ENCODE data around the gene CA7. TPM values are rescaled to one million over a fixed set of nuclear protein-coding genes. Genes with fewer than 3 reads are reported as not detected.

The CA7 gene
- total and polyA plus RNA-seq, 2 donors (not counting 1 experiment from before 2014, with no cell fraction given): not detected

GRCh38 chr16:66846266-66846665 lies 2.1 kb downstream of the CA7 start:
- Histone ChIP-seq H3K4me3 (replicated peaks in 1 of 4; ENCODE audit: control extremely low read depth in 1 of 4, insufficient read depth in 1 of 4, low read depth in 3 of 4, low read length in 4 of 4) (no peak overlapping the region), H4K20me1 (ENCODE audit: control insufficient read depth, extremely low read depth, insufficient read depth, low read length) (no peaks in the 10 kb centered on the region), H3K36me3 (ENCODE audit: control insufficient read depth, insufficient read depth, low read length) (no peaks in the 10 kb centered on the region), H3K27ac (ENCODE audit: insufficient read depth, low read length) (no peak overlapping the region), H3K79me2 (ENCODE audit: control insufficient read depth, insufficient read depth, low read length) (no peaks in the 10 kb centered on the region), H3K27me3 (ENCODE audit: control insufficient read depth, insufficient read depth, low read length) (peaks cover 45% of the 10 kb centered on the region), H3K4me2 (ENCODE audit: extremely low read depth, insufficient read depth, low read length) (no peak overlapping the region), H2AFZ (ENCODE audit: low read length) (no peak overlapping the region), H3K4me1 (ENCODE audit: control insufficient read depth, extremely low read depth, insufficient read depth, low read length) (no peaks in the 10 kb centered on the region), H3K9ac (ENCODE audit: insufficient read depth, low read length) (no peak overlapping the region), H3K9me3 (ENCODE audit: control insufficient read depth, insufficient read depth, low read depth, low read length) (no peaks in the 10 kb centered on the region)
- no peak for DNase-seq (ENCODE audit: low read depth in 2 of 2)
- TF ChIP-seq EZH2 (IDR thresholded peaks at IDR 0.05; ENCODE audit: low read length, missing control alignments): no peak
- TF ChIP-seq CTCF (conservative IDR thresholded peaks at IDR 0.05 in 1 of 2, IDR thresholded peaks at IDR 0.05 in 1 of 2; ENCODE audit: low read depth in 1 of 2, low read length in 2 of 2): no peak

GRCh38 chr16:66846831-66847230 lies 2.6 kb downstream of the CA7 start:
- Histone ChIP-seq H3K79me2 (ENCODE audit: control insufficient read depth, insufficient read depth, low read length) (no peaks in the 10 kb centered on the region), H3K27ac (ENCODE audit: insufficient read depth, low read length) (no peak overlapping the region), H4K20me1 (ENCODE audit: control insufficient read depth, extremely low read depth, insufficient read depth, low read length) (no peaks in the 10 kb centered on the region), H3K4me3 (replicated peaks in 1 of 4; ENCODE audit: control extremely low read depth in 1 of 4, insufficient read depth in 1 of 4, low read depth in 3 of 4, low read length in 4 of 4) (no peak overlapping the region), H3K9me3 (ENCODE audit: control insufficient read depth, insufficient read depth, low read depth, low read length) (no peaks in the 10 kb centered on the region), H3K27me3 (ENCODE audit: control insufficient read depth, insufficient read depth, low read length) (peaks cover 45% of the 10 kb centered on the region), H3K4me2 (ENCODE audit: extremely low read depth, insufficient read depth, low read length) (no peak overlapping the region), H3K36me3 (ENCODE audit: control insufficient read depth, insufficient read depth, low read length) (no peaks in the 10 kb centered on the region), H2AFZ (ENCODE audit: low read length) (no peak overlapping the region), H3K4me1 (ENCODE audit: control insufficient read depth, extremely low read depth, insufficient read depth, low read length) (no peaks in the 10 kb centered on the region), H3K9ac (ENCODE audit: insufficient read depth, low read length) (no peak overlapping the region)
- DNase-seq (ENCODE audit: low read depth in 2 of 2): no peak
- no peak for TF ChIP-seq EZH2 (IDR thresholded peaks at IDR 0.05; ENCODE audit: low read length, missing control alignments)

GRCh38 chr16:66847533-66848067 lies 3.4 kb downstream of the CA7 start:
- H3K27ac ChIP-seq (ENCODE audit: insufficient read depth, low read length): no peak overlapping the region
- H3K9me3 ChIP-seq (ENCODE audit: control insufficient read depth, insufficient read depth, low read depth, low read length): no peaks in the 10 kb centered on the region
- H3K27me3 ChIP-seq (ENCODE audit: control insufficient read depth, insufficient read depth, low read length): peaks cover 45% of the 10 kb centered on the region
- no peaks in the 10 kb centered on the region for H3K36me3 ChIP-seq (ENCODE audit: control insufficient read depth, insufficient read depth, low read length)
- H4K20me1 ChIP-seq (ENCODE audit: control insufficient read depth, extremely low read depth, insufficient read depth, low read length): no peaks in the 10 kb centered on the region
- H3K9ac ChIP-seq (ENCODE audit: insufficient read depth, low read length): no peak overlapping the region
- no peak overlapping the region for H3K4me3 ChIP-seq (replicated peaks in 1 of 4; ENCODE audit: control extremely low read depth in 1 of 4, insufficient read depth in 1 of 4, low read depth in 3 of 4, low read length in 4 of 4)
- no peaks in the 10 kb centered on the region for H3K4me1 ChIP-seq (ENCODE audit: control insufficient read depth, extremely low read depth, insufficient read depth, low read length)
- no peak overlapping the region for H3K4me2 ChIP-seq (ENCODE audit: extremely low read depth, insufficient read depth, low read length)
- TF ChIP-seq CTCF (conservative IDR thresholded peaks at IDR 0.05 in 1 of 2, IDR thresholded peaks at IDR 0.05 in 1 of 2; ENCODE audit: low read depth in 1 of 2, low read length in 2 of 2): no peak
- DNase-seq (ENCODE audit: low read depth in 2 of 2): no peak
- H2AFZ ChIP-seq (ENCODE audit: low read length): no peak overlapping the region
- no peaks in the 10 kb centered on the region for H3K79me2 ChIP-seq (ENCODE audit: control insufficient read depth, insufficient read depth, low read length)

Data from fibroblast of lung (primary cell).